Neutrophil (primary cell): ENCODE results near the gene TGFB2.

ENCODE experiments used
- H3K27ac ChIP-seq: fragments of 200-600 bp; sonication (generic); 2 replicates; pipeline ENCODE4 v1.5.1; 2016; ENCODE audit warnings: mild to moderate bottlenecking, moderate library complexity
- H3K27me3 ChIP-seq: fragments of 200-600 bp; sonication (generic); 2 replicates; pipeline ENCODE4 v1.6.0; 2016; ENCODE audit warnings: mild to moderate bottlenecking
- H3K36me3 ChIP-seq: fragments of 200-600 bp; sonication (generic); 2 replicates; pipeline ENCODE4 v1.5.1; 2017
- H3K4me1 ChIP-seq, 2 experiments: fragments of 200-600 bp in 1 of 2; sonication (generic) in 1 of 2; 1 replicate in 1 of 2; 2 replicates in 1 of 2; pipeline versions ENCODE4 v1.5.1 to v1.6.1; 2013 to 2016; ENCODE audit warnings: low read depth in 1 of 2, low read length in 1 of 2, mild to moderate bottlenecking in 1 of 2, moderate library complexity in 1 of 2; ENCODE audit not compliant: control insufficient read depth in 1 of 2, insufficient read depth in 1 of 2
- H3K4me3 ChIP-seq, 2 experiments: fragments of 200-600 bp in 1 of 2; sonication (generic) in 1 of 2; 1 replicate in 1 of 2; 2 replicates in 1 of 2; pipeline ENCODE4 v1.5.1; 2013 to 2016; ENCODE audit warnings: low read depth in 1 of 2, low read length in 1 of 2, mild to moderate bottlenecking in 1 of 2, moderate library complexity in 1 of 2
- H3K9me3 ChIP-seq: fragments of 200-600 bp; sonication (generic); 2 replicates; pipeline ENCODE4 v1.5.1; 2016
- TF ChIP-seq, protein P1 (sequence below): fragments of 200-600 bp; sonication (generic); IDR thresholded peaks from 2 replicates; pipeline ENCODE4 v1.5.1; 2016; ENCODE audit warnings: antibody characterized with exemption

The TGFB2 gene

DNA sequence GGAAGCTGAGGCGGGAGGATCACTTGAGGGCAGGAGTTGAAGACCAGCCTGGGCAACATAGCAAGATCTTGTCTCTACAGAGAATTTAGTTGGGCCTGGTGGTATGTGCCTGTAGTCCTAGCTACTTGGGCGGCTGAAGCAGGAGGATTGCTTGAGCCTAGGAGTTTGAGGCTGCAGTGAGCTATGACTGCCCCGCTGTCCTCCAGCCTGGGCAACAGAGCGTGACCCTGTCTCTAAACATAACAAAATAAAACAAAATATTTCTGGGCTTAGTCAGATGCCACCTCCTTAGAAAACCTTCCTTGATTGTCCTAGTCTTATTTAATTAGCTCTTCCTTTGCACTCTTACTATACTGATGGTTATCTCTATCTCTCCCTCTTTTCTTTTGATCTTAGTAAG lies 8.5 kb downstream of the TGFB2 start:
- H3K27ac ChIP-seq: no peak overlapping the region

DNA sequence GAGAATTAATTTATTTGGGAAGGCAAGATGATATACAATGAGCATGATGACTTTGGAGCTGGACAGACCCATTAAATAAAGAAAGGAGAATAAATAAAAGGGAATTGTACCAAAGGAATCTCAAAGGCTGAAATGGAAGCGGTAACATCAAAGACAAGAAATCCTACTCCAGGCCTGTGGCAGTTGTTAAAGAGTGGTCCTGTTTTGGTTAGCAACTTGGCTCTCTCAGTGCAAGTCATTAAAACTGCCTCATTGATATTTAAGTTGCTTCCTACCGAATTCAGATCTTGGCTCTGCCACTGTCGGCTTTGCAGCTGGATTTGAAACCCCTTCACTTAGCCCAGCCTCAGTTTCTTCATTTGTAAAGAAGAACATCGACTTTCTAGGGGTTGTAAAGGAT lies 10.1 kb downstream of the TGFB2 start:
- Histone ChIP-seq H3K27ac (no peak overlapping the region), H3K36me3 (no peaks in the 10 kb centered on the region)

More for the DNA sequence above, 8.5 kb downstream of the TGFB2 start:
- Histone ChIP-seq H3K36me3 (no peaks in the 10 kb centered on the region), H3K4me3 (no peak overlapping the region), H3K9me3 (no peaks in the 10 kb centered on the region), H3K4me1 (no peaks in the 10 kb centered on the region), H3K27me3 (peaks cover 35% of the 10 kb centered on the region)
- TF ChIP-seq, protein P1, sequence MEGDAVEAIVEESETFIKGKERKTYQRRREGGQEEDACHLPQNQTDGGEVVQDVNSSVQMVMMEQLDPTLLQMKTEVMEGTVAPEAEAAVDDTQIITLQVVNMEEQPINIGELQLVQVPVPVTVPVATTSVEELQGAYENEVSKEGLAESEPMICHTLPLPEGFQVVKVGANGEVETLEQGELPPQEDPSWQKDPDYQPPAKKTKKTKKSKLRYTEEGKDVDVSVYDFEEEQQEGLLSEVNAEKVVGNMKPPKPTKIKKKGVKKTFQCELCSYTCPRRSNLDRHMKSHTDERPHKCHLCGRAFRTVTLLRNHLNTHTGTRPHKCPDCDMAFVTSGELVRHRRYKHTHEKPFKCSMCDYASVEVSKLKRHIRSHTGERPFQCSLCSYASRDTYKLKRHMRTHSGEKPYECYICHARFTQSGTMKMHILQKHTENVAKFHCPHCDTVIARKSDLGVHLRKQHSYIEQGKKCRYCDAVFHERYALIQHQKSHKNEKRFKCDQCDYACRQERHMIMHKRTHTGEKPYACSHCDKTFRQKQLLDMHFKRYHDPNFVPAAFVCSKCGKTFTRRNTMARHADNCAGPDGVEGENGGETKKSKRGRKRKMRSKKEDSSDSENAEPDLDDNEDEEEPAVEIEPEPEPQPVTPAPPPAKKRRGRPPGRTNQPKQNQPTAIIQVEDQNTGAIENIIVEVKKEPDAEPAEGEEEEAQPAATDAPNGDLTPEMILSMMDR: no peak

DNA sequence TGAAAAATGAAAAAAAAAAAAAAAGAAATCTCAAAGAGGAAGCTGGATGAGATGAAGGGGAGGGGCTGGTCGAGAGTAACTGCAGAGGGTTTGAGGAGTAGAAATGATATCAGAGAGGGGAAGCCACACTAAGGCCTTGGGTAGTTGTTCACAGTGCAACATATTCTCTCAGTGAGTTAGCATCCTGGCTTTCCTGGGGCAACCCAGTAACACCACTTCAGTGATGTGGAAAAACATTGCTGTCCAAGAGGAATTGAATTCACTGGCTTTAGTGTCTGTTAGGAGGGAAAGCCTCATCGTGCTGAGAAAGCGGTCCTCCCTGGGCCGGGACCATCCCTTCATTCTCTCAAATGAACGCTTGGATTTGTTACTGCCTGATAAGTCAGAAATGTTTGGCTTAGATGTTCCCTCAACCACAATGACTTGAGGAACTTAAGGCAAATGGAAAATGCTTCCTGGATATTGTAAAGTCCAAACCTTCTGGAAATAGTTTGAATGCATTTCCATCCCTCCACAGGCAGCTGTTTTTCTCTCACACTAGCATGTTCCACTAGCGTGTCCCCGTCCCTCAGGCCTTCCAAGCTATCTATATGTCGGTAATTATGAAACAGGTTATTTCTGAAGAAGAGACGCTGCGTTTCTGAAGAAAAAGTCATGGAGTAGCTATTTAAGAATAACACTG lies 12.2 kb downstream of the TGFB2 start:
- H3K9me3 ChIP-seq: no peaks in the 10 kb centered on the region
- no peak overlapping the region for H3K4me3 ChIP-seq
- H3K27me3 ChIP-seq: no peaks in the 10 kb centered on the region
- no peak overlapping the region for H3K27ac ChIP-seq
- no peaks in the 10 kb centered on the region for H3K4me1 ChIP-seq
- H3K36me3 ChIP-seq: no peaks in the 10 kb centered on the region
- TF ChIP-seq, protein P1: no peak

More for the DNA sequence above, 10.1 kb downstream of the TGFB2 start:
- TF ChIP-seq, protein P1: no peak
- Histone ChIP-seq H3K27me3 (peaks cover 19% of the 10 kb centered on the region), H3K4me1 (no peaks in the 10 kb centered on the region), H3K4me3 (no peak overlapping the region), H3K9me3 (no peaks in the 10 kb centered on the region)

DNA sequence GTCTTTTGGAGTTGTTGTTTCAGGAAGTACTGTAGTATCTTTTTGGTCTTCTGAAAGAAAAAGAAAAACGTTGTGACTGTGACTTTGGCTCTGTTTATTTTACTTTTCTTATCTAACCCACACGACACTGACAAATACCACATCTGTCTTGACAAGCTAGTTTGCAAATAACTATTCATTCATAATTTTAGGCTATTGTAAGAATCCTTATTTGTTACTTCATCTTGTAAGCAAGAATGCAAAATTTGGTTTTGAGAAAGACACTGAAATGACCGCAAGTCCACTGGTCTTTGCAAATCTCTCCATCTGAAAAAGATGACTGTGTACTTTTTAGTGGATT lies 12.7 kb downstream of the TGFB2 start:
- Histone ChIP-seq H3K36me3 (no peaks in the 10 kb centered on the region), H3K4me3 (no peak overlapping the region), H3K4me1 (no peaks in the 10 kb centered on the region), H3K27me3 (no peaks in the 10 kb centered on the region), H3K27ac (no peak overlapping the region), H3K9me3 (no peaks in the 10 kb centered on the region)
- TF ChIP-seq, protein P1: no peak

DNA sequence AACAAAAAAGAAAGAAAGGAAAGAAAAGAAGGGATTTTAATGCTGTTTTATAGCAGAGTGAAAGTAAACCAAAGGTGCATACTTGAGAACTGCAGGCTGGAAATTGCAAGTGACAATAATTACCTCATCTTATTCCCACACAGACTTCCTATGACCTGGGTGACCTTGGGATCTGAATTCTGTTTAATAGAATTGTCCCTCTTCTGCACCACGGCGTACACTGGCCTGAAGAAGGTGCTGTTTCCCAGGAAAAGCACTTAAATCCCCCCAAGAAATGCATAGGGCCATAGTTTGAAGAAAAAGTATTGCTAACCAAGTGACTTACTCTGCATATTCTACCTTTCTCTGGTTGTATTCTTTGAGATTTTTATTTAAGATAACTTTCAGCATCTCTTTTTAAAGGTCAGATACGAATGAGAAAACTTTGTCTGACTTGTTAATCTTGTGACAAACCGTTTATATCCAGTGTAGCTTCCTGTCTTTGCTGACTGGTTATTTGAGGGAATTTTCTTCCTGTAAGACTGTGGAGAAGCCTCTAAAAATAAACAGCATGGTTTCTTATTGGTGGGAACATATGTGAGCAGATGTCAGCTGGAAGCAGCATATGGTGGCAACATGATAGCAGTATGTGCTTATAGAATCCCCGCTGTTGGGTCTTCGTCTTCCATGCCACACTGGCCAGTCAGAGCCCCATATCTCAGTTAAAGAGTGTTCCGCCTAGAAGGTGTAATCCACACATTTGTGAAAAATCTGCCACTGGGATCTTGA lies 16.3 kb downstream of the TGFB2 start:
- H3K4me1 ChIP-seq: no peaks in the 10 kb centered on the region
- no peak overlapping the region for H3K4me3 ChIP-seq
- no peak overlapping the region for H3K27ac ChIP-seq
- TF ChIP-seq, protein P1: no peak
- no peaks in the 10 kb centered on the region for H3K27me3 ChIP-seq
- no peaks in the 10 kb centered on the region for H3K9me3 ChIP-seq
- no peaks in the 10 kb centered on the region for H3K36me3 ChIP-seq
